AG04450 (cell line): ENCODE measurements around the gene SAMD4A. TPM values are rescaled to one million over a fixed set of nuclear protein-coding genes. Genes with fewer than 3 reads are reported as not detected.
"Not testable (repeated sequence)": the region's sequence is repeated elsewhere in the genome, so short reads cannot be mapped to it uniquely, and the experiment has no call there.

Experiments
- CTCF ChIA-PET: fragments of 300-600, 350-600 bp; formaldehyde crosslinking; extraction: SDS; loops from one replicate; lab custom pipeline; 2022; ENCODE audit warnings: antibody characterized with exemption, inconsistent platforms; lab: Charles Lee
- POLR2A ChIA-PET: fragments of 350-600 bp; formaldehyde crosslinking; extraction: SDS; loops from one replicate; lab custom pipeline; 2021; ENCODE audit warnings: antibody characterized with exemption, inconsistent platforms; lab: Yijun Ruan, JAX
- DNase-seq: peaks from one replicate; pipeline ENCODE4 v3.0.0-alpha.2; 2011; ENCODE audit warnings: low read depth, low spot score
- H3K27ac ChIP-seq: one replicate; pipeline ENCODE4 v1.5.1; 2012; ENCODE audit warnings: low read depth, low read length, control low read depth
- H3K27me3 ChIP-seq: one replicate; pipeline ENCODE4 v1.6.0; 2012; ENCODE audit warnings: low read length; ENCODE audit not compliant: control insufficient read depth, insufficient read depth
- H3K4me3 ChIP-seq: 2 replicates; pipeline ENCODE4 v1.5.1; 2011; ENCODE audit warnings: mild to moderate bottlenecking, low read depth, low read length, control low read depth
- H3K9me3 ChIP-seq: 2 replicates; pipeline ENCODE4 v1.5.1; 2012; ENCODE audit warnings: low read length; ENCODE audit not compliant: control insufficient read depth, insufficient read depth
- polyA plus RNA-seq: library from polyadenylated mRNA; depleted of rRNA; stranded (reverse); fragments of >200 nt; gene quantifications from 2 replicates; pipeline ENCODE4 v1.2.3, GENCODE V29; 2011
- TF ChIP-seq, protein P1 (sequence below): IDR thresholded peaks from 2 replicates; pipeline ENCODE4 v1.5.1; 2011; ENCODE audit warnings: low read depth, low read length, control low read depth, inconsistent platforms

Gene SAMD4A
- polyA plus RNA-seq, 1 experiment = 12.7 TPM

DNA sequence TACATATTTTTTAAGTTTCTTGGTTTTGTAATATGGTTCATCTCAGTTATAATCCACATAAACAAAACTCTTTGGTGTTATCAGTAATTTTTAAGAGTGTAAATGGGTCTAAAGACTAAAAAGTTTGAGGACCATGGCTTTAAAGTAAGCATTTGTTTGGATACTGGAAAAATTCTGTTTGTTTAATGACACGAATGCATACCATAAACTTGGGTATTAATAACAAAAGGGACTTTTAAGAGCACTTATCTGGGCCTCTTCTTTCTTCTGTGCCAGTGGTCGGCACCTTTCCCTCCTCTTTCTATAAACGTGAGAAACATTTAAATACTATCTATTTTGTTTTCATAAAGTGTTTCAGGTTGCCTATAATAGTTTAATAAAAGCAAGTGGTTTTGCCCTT lies 47.4 kb downstream of the SAMD4A start:
- Histone ChIP-seq H3K27me3 (no peaks in the 10 kb centered on the region), H3K27ac (no peak overlapping the region), H3K4me3 (no peak overlapping the region), H3K9me3 (no peaks in the 10 kb centered on the region)
- POLR2A ChIA-PET = no interaction called here
- DNase-seq = no peak
- CTCF ChIA-PET = no interaction called here
- TF ChIP-seq, protein P1, sequence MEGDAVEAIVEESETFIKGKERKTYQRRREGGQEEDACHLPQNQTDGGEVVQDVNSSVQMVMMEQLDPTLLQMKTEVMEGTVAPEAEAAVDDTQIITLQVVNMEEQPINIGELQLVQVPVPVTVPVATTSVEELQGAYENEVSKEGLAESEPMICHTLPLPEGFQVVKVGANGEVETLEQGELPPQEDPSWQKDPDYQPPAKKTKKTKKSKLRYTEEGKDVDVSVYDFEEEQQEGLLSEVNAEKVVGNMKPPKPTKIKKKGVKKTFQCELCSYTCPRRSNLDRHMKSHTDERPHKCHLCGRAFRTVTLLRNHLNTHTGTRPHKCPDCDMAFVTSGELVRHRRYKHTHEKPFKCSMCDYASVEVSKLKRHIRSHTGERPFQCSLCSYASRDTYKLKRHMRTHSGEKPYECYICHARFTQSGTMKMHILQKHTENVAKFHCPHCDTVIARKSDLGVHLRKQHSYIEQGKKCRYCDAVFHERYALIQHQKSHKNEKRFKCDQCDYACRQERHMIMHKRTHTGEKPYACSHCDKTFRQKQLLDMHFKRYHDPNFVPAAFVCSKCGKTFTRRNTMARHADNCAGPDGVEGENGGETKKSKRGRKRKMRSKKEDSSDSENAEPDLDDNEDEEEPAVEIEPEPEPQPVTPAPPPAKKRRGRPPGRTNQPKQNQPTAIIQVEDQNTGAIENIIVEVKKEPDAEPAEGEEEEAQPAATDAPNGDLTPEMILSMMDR = no peak

DNA sequence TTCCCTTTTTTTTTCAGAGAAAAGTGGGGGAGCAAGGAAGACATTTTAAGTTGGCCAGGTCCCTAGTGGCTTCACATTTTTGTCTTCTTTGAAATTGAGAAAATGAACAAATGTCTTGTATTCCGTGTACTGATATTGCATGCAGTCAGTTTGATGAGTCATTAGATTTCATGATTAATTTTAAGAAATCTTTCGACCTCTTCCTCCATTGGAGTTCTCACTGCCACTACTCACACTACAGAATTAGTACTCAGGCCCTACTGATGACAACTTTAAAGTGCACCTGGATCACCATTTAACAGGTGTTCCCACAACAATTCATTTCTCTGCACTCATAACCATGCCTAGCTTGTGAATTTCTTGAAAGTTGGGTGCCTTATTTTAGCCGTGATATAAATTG lies 50.5 kb downstream of the SAMD4A start:
- no peak for DNase-seq
- CTCF ChIA-PET = no interaction called here
- no peak overlapping the region for H3K4me3 ChIP-seq
- H3K9me3 ChIP-seq = no peaks in the 10 kb centered on the region; the same call in 1 of the 2 replicates
- TF ChIP-seq, protein P1 = no peak
- H3K27me3 ChIP-seq = no peaks in the 10 kb centered on the region
- POLR2A ChIA-PET = no interaction called here
- H3K27ac ChIP-seq = no peak overlapping the region

DNA sequence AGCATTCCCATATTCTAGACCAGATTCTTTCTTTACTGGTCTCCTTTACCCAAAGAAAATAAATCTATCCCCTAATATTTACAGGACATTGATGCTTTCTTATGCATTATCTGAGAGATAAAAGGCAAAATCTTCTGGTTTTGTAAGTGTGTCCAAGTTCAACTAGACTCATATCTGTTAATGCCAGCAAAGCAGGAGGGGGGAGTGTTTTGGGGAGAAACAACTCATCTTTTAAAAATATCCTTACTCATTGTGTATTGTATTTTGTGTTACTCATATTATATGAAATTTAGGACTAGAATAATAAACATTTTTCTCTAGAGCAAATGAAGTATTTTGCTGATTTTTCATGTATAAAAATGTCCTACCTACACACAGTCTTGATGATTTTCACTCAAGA lies 54.8 kb downstream of the SAMD4A start:
- DNase-seq = no peak
- Histone ChIP-seq H3K27ac (no peak overlapping the region), H3K4me3 (no peak overlapping the region), H3K27me3 (no peaks in the 10 kb centered on the region), H3K9me3 (no peaks in the 10 kb centered on the region; the same call in 1 of the 2 replicates)
- ChIA-PET CTCF (interaction anchor here (1.0 kb wide), 1 partner anchor 22 kb away, joined by 4 read pairs; no protein-coding TSS in a partner anchor), POLR2A (no interaction called here)
- TF ChIP-seq, protein P1 = no peak

- no peaks in the 10 kb centered on the region for H3K27me3 ChIP-seq
- no peak for DNase-seq
- no peak overlapping the region for H3K27ac ChIP-seq
- no peak overlapping the region for H3K4me3 ChIP-seq
- TF ChIP-seq, protein P1 = no peak
- no peaks in the 10 kb centered on the region; the same call in 1 of the 2 replicates for H3K9me3 ChIP-seq
- POLR2A ChIA-PET = no interaction called here
- CTCF ChIA-PET = interaction anchor here (1.0 kb wide), 1 partner anchor 21 kb away, joined by 4 read pairs; no protein-coding TSS in a partner anchor
These were observed 55.4 kb downstream of the SAMD4A start for GRCh38 chr14:54622192-54622958.

GRCh38 chr14:54623279-54624004 lies 56.5 kb downstream of the SAMD4A start:
- TF ChIP-seq, protein P1 = no peak
- ChIA-PET POLR2A (interaction anchor here (0.7 kb wide), 1 partner anchor 13 kb away, joined by 5 read pairs; no protein-coding TSS in a partner anchor), CTCF (no interaction called here)
- no peak for DNase-seq
- no peaks in the 10 kb centered on the region; the same call in 1 of the 2 replicates for H3K9me3 ChIP-seq
- no peak overlapping the region for H3K4me3 ChIP-seq
- H3K27ac ChIP-seq = no peak overlapping the region
- H3K27me3 ChIP-seq = no peaks in the 10 kb centered on the region

DNA sequence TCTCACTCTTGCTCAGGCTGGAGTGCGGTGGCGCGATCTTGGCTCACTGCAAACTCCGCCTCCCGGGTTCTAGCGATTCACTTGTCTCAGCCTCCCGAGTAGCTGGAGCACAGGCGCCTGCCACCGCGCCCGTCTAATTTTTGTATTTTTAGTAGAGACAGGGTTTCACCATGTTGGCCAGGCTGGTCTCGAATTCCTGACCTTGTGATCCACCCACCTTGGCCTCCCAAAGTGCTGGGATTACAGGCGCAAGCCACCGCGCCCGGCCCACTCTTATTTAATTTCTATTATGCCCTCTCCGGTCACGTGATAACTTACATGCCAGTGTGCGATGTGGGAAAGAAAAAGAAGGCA lies 57.1 kb downstream of the SAMD4A start:
- not testable (repeated sequence) for DNase-seq, H3K27me3 ChIP-seq, H3K27ac ChIP-seq, H3K4me3 ChIP-seq, H3K9me3 ChIP-seq
- CTCF ChIA-PET = interaction anchor here (0.6 kb wide), 1 partner anchor 60 kb away, joined by 3 read pairs; no protein-coding TSS in a partner anchor
- POLR2A ChIA-PET = interaction anchor here (0.7 kb wide), 1 partner anchor 13 kb away, joined by 5 read pairs; no protein-coding TSS in a partner anchor
